Mesothelial cell of epicardium (in vitro differentiated cells): Measurements from ENCODE around the gene EGF. TPM values are rescaled to one million over a fixed set of nuclear protein-coding genes. Genes with fewer than 3 reads are reported as not detected.

Experiments used
- DNase-seq, 2 experiments: peaks; one replicate each; pipeline ENCODE4 v3.0.0; 2021; ENCODE audit warnings: low spot score in 2 of 2; ENCODE audit not compliant: unreplicated experiment in 2 of 2
- H3K27ac Mint-ChIP-seq: 2 replicates; pipeline ENCODE4 v1.8.0; 2021; ENCODE audit warnings: mixed read lengths
- H3K27me3 Mint-ChIP-seq: 2 replicates; pipeline ENCODE4 v1.8.0; 2021; ENCODE audit warnings: low read depth, mixed read lengths
- H3K36me3 Mint-ChIP-seq: 2 replicates; pipeline ENCODE4 v1.8.0; 2021; ENCODE audit warnings: mixed read lengths
- H3K4me1 Mint-ChIP-seq: 2 replicates; pipeline ENCODE4 v1.8.0; 2021; ENCODE audit warnings: mixed read lengths
- H3K4me3 Mint-ChIP-seq: 2 replicates; pipeline ENCODE4 v1.8.0; 2021; ENCODE audit warnings: mild to moderate bottlenecking, moderate library complexity, mixed read lengths
- H3K9me3 Mint-ChIP-seq: 2 replicates; pipeline ENCODE4 v1.8.0; 2021; ENCODE audit warnings: mixed read lengths
- CTCF ChIP-seq: fragments of 200-600 bp; sonication (generic); IDR thresholded peaks from one replicate; pipeline ENCODE4 v1.5.0; 2021; ENCODE audit warnings: antibody characterized with exemption; ENCODE audit not compliant: unreplicated experiment
- total RNA-seq: library from RNA; stranded (reverse); gene quantifications from 3 replicates; pipeline ENCODE4 v1.2.1, GENCODE V29; 2021

EGF gene
- total RNA-seq, 1 donor from 2014 or later = 1.3 TPM

- Mint-ChIP-seq H3K27me3 (peaks cover 8% of the 10 kb centered on the region), H3K36me3 (no peaks in the 10 kb centered on the region), H3K9me3 (no peaks in the 10 kb centered on the region), H3K4me1 (peaks cover 13% of the 10 kb centered on the region), H3K4me3 (no peak overlapping the region), H3K27ac (no peak overlapping the region)
- no peak for TF ChIP-seq CTCF
- DNase-seq = no peak
Observed at GRCh38 chr4:109999585-109999912, 86.9 kb downstream of the EGF start.

GRCh38 chr4:110002326-110002725 is 89.6 kb downstream of the EGF start:
- Mint-ChIP-seq H3K27ac (no peak overlapping the region), H3K27me3 (no peaks in the 10 kb centered on the region)
- no peak for DNase-seq

GRCh38 chr4:110003401-110004187 is 90.9 kb downstream of the EGF start:
- Mint-ChIP-seq H3K9me3 (no peaks in the 10 kb centered on the region), H3K27ac (no peak overlapping the region), H3K36me3 (no peaks in the 10 kb centered on the region), H3K4me3 (no peak overlapping the region), H3K4me1 (peaks cover 25% of the 10 kb centered on the region), H3K27me3 (no peaks in the 10 kb centered on the region)
- no peak for TF ChIP-seq CTCF
- no peak for DNase-seq

More at GRCh38 chr4:110002326-110002725, 89.6 kb downstream of the EGF start:
- no peak for TF ChIP-seq CTCF
- Mint-ChIP-seq H3K36me3 (no peaks in the 10 kb centered on the region), H3K9me3 (no peaks in the 10 kb centered on the region), H3K4me3 (no peak overlapping the region), H3K4me1 (peaks cover 22% of the 10 kb centered on the region)

GRCh38 chr4:110004556-110004955 is 91.9 kb downstream of the EGF start:
- Mint-ChIP-seq H3K4me3 (no peak overlapping the region), H3K4me1 (peaks cover 23% of the 10 kb centered on the region), H3K27ac (no peak overlapping the region), H3K36me3 (no peaks in the 10 kb centered on the region), H3K27me3 (no peaks in the 10 kb centered on the region), H3K9me3 (no peaks in the 10 kb centered on the region)
- TF ChIP-seq CTCF = no peak
- DNase-seq = no peak

- peak; percentile 71 for TF ChIP-seq CTCF
- Mint-ChIP-seq H3K9me3 (no peaks in the 10 kb centered on the region), H3K4me1 (peaks cover 23% of the 10 kb centered on the region), H3K4me3 (no peak overlapping the region), H3K27me3 (no peaks in the 10 kb centered on the region), H3K36me3 (no peaks in the 10 kb centered on the region), H3K27ac (no peak overlapping the region)
- no peak for DNase-seq
Observed at GRCh38 chr4:110005461-110006056, 92.9 kb downstream of the EGF start.
